ENCODE results near the gene PDXK. TPM values are rescaled to one million over a fixed set of nuclear protein-coding genes. Genes with fewer than 3 reads are reported as not detected.

PDXK gene
- total and polyA plus RNA-seq, 9 of the 15 experiments (the other 6 are each of a cell fraction or from before 2014, with no cell fraction given), result 5.6 to 162 (median 76.5) TPM

DNA sequence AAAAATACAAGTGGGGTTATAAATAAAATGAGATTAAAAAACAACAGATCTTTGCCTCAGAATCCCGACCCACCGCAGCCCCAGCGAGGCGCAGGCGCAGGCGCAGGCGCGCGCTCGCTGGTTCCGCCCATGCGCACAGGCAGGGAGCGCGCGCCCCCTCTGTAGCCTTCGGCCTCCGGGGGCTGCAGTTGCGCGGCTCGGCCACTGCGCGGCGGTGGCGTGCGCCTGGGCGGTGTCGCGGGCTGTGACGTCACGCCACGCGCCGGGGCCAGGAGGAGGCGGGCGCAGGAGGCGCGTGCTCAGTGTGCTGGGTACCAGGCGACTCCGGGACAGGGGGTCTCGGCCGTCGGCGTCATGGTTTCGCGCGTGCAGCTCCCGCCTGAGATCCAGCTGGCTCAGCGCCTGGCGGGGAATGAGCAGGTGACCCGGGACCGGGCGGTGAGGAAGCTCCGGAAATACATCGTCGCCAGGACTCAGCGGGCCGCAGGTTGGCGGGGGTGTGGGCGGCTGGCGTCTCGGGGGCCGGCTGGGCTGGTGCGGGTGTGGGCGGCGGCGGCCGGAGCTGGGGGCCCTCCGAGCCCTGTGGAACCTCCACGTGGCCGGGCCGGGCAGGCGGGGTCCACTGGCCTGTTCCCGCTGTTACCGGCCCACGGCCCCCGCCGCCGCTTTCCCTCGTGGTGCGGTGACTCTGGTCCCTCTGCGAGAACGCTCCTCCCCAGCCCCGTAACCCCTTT is 70.5 kb downstream of the PDXK start, which contains the start of gene RRP1 (continued):
- TF ChIP-seq, protein P1, sequence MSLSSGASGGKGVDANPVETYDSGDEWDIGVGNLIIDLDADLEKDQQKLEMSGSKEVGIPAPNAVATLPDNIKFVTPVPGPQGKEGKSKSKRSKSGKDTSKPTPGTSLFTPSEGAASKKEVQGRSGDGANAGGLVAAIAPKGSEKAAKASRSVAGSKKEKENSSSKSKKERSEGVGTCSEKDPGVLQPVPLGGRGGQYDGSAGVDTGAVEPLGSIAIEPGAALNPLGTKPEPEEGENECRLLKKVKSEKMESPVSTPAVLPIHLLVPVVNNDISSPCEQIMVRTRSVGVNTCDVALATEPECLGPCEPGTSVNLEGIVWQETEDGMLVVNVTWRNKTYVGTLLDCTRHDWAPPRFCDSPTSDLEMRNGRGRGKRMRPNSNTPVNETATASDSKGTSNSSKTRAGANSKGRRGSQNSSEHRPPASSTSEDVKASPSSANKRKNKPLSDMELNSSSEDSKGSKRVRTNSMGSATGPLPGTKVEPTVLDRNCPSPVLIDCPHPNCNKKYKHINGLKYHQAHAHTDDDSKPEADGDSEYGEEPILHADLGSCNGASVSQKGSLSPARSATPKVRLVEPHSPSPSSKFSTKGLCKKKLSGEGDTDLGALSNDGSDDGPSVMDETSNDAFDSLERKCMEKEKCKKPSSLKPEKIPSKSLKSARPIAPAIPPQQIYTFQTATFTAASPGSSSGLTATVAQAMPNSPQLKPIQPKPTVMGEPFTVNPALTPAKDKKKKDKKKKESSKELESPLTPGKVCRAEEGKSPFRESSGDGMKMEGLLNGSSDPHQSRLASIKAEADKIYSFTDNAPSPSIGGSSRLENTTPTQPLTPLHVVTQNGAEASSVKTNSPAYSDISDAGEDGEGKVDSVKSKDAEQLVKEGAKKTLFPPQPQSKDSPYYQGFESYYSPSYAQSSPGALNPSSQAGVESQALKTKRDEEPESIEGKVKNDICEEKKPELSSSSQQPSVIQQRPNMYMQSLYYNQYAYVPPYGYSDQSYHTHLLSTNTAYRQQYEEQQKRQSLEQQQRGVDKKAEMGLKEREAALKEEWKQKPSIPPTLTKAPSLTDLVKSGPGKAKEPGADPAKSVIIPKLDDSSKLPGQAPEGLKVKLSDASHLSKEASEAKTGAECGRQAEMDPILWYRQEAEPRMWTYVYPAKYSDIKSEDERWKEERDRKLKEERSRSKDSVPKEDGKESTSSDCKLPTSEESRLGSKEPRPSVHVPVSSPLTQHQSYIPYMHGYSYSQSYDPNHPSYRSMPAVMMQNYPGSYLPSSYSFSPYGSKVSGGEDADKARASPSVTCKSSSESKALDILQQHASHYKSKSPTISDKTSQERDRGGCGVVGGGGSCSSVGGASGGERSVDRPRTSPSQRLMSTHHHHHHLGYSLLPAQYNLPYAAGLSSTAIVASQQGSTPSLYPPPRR (CRISPR knock-in tag; IDR thresholded peaks at IDR 0.05; ENCODE audit: borderline replicate concordance), result peak; percentile 91; the same call in 1 of the 2 replicates
- TF ChIP-seq TEAD4 (IDR thresholded peaks at IDR 0.05; ENCODE audit: low read length), result no peak
- 0 out of 2 replicates have a peak, but pooled peaks have one; percentile 71 for TF ChIP-seq TEAD4 (CRISPR knock-in tag; IDR thresholded peaks at IDR 0.05; ENCODE audit: borderline replicate concordance)
- no peak for TF ChIP-seq DMBX1 (CRISPR knock-in tag; IDR thresholded peaks at IDR 0.05; ENCODE audit: borderline replicate concordance)
- no peak for TF ChIP-seq NFATC3 (IDR thresholded peaks at IDR 0.05)
- no peak for TF ChIP-seq SREBF1 (IDR thresholded peaks at IDR 0.05; ENCODE audit: borderline replicate concordance, low read depth, low read length)
- peak; percentile 96 for TF ChIP-seq ATF7 (IDR thresholded peaks at IDR 0.05)
- no peak for TF ChIP-seq GATA2 (CRISPR knock-in tag; IDR thresholded peaks at IDR 0.05)
- no peak for TF ChIP-seq NFXL1 (CRISPR knock-in tag; IDR thresholded peaks at IDR 0.05)
- no peak for TF ChIP-seq THRAP3 (IDR thresholded peaks at IDR 0.05; ENCODE audit: borderline replicate concordance)
- no peak for TF ChIP-seq MYBL2 (IDR thresholded peaks at IDR 0.05; ENCODE audit: low read depth)
- no peak for TF ChIP-seq MYBL2 (CRISPR knock-in tag; IDR thresholded peaks at IDR 0.05; ENCODE audit: borderline replicate concordance)
- TF ChIP-seq, protein P2, sequence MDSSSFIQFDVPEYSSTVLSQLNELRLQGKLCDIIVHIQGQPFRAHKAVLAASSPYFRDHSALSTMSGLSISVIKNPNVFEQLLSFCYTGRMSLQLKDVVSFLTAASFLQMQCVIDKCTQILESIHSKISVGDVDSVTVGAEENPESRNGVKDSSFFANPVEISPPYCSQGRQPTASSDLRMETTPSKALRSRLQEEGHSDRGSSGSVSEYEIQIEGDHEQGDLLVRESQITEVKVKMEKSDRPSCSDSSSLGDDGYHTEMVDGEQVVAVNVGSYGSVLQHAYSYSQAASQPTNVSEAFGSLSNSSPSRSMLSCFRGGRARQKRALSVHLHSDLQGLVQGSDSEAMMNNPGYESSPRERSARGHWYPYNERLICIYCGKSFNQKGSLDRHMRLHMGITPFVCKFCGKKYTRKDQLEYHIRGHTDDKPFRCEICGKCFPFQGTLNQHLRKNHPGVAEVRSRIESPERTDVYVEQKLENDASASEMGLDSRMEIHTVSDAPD (CRISPR knock-in tag; IDR thresholded peaks at IDR 0.05), result no peak
- no peak for TF ChIP-seq PCBP2 (IDR thresholded peaks at IDR 0.05; ENCODE audit: low read depth, low read length, poor library complexity, severe bottlenecking)
- TF ChIP-seq, protein P3, sequence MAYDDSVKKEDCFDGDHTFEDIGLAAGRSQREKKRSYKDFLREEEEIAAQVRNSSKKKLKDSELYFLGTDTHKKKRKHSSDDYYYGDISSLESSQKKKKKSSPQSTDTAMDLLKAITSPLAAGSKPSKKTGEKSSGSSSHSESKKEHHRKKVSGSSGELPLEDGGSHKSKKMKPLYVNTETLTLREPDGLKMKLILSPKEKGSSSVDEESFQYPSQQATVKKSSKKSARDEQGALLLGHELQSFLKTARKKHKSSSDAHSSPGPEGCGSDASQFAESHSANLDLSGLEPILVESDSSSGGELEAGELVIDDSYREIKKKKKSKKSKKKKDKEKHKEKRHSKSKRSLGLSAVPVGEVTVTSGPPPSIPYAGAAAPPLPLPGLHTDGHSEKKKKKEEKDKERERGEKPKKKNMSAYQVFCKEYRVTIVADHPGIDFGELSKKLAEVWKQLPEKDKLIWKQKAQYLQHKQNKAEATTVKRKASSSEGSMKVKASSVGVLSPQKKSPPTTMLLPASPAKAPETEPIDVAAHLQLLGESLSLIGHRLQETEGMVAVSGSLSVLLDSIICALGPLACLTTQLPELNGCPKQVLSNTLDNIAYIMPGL (CRISPR knock-in tag; IDR thresholded peaks at IDR 0.05), result peak; percentile 96
- TF ChIP-seq ZNF584 (CRISPR knock-in tag; IDR thresholded peaks at IDR 0.05; ENCODE audit: low read depth), result no peak
- TF ChIP-seq RAD21 (CRISPR knock-in tag; conservative IDR thresholded peaks at IDR 0.05 in 1 of 2, IDR thresholded peaks at IDR 0.05 in 1 of 2), result peak; percentile 67 to 79
- no peak for TF ChIP-seq ZC3H8 (IDR thresholded peaks at IDR 0.05)
- TF ChIP-seq GTF2E2 (tag; IDR thresholded peaks at IDR 0.05), result no peak; the same call in 1 of the 2 replicates
- no peak for TF ChIP-seq ZNF12 (CRISPR knock-in tag; IDR thresholded peaks at IDR 0.05)
- no peak for TF ChIP-seq SETDB1 (IDR thresholded peaks at IDR 0.05; ENCODE audit: low read length)

Data from K562 (cell line).